ENCODE measurements around the gene GTPBP2.
"Not testable (repeated sequence)": the region's sequence is repeated elsewhere in the genome, so short reads cannot be mapped to it uniquely, and the experiment has no call there.

The GTPBP2 gene, protein sequence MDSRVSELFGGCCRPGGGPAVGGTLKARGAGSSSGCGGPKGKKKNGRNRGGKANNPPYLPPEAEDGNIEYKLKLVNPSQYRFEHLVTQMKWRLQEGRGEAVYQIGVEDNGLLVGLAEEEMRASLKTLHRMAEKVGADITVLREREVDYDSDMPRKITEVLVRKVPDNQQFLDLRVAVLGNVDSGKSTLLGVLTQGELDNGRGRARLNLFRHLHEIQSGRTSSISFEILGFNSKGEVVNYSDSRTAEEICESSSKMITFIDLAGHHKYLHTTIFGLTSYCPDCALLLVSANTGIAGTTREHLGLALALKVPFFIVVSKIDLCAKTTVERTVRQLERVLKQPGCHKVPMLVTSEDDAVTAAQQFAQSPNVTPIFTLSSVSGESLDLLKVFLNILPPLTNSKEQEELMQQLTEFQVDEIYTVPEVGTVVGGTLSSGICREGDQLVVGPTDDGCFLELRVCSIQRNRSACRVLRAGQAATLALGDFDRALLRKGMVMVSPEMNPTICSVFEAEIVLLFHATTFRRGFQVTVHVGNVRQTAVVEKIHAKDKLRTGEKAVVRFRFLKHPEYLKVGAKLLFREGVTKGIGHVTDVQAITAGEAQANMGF

DNA sequence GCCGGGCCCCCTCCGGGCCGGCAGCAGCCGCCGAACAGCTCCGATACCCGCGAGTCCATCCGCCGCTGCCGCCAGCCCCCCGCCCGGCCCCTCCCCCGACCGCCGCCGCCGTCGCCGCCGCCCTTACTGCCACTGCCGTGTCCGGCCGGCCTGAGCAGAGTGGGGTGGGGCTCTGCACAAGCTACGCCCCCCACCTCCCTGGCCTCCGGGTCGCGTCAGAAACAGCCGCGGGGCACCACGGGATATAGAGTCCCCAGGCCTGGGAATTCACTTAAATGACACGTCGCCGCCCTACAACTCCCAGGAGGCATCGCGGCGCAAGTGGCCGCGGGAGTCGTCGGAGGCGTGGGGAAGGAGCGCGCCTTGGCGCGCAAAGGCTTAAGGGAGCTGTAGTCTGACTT, at the start of gene GTPBP2:
Gene GTPBP2 (minus strand): TSS at position 161 of the 401 bp plus-strand sequence. CDS start 102 bp downstream, at position 59.
- peak; percentile 96 for DNase-seq

DNA sequence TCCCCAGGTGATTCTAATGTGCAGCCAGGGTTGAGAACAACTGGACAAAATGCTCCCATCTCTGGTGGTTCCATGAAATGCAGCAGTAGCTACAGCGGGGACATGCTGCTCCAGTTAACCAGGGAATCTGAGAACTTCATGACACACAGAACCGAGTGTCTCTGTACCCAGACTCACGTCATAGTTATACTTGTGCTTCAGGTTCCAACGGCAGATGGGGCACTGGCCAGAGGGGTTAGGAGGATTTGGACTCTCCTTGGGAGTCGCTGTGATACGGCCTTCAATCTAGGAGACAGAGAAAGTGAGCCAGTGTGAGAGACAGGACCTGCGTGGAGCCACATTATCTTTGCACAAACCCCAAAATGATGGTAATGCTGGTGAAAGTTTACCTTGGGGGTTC, 49.3 kb upstream of the GTPBP2 start:
- DNase-seq, result no peak

DNA sequence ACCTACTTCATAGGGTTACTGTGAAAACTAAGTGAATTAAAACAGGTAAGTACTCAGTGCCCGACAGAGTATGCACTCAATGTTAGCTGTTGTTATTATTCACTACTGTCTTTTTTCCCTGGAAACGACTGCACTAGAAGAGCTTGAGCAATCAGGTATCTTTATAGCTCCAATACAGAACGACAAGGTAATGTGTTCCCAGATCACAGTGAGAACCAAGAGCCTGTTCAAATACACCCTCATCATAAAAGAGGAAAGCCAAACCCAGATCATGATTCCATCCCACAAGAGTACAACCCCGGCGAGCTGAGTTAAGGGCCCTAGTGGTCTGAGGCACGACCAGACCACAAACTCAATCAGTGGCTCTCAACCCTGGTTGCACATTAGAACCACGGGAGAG, 48.7 kb upstream of the GTPBP2 start:
- no peak for DNase-seq

DNA sequence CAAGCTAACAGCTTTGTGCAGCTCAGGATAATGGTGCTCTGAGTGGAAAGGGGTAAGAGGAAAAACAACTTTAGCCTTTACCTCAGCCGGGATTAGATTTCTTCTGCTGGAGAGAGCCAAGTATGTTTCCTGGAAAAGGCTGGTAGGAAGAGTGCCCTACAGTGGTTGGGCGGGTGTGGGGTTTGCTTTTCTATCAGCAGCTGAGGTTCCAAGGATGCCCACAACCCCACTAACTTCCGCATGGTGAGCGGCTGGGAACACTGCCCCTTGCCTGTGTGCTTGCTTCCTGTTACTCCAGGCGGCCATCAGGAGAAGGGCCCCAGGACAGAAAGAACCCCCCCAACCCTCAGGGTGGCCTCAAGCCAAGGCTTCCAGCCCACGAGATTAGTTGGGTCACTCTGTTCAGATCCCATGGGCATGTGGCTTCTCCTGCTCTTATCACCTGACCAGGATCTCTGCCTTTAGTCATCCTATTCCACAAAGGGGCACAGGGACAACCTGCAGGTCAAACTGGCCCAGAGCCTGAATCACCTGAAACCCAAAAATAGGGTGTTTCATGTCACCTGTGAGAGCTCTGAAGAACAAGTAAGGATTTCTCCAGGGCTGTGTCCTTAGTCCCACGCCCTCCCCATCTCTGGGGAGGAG, 48.0 kb upstream of the GTPBP2 start:
- DNase-seq, result no peak

DNA sequence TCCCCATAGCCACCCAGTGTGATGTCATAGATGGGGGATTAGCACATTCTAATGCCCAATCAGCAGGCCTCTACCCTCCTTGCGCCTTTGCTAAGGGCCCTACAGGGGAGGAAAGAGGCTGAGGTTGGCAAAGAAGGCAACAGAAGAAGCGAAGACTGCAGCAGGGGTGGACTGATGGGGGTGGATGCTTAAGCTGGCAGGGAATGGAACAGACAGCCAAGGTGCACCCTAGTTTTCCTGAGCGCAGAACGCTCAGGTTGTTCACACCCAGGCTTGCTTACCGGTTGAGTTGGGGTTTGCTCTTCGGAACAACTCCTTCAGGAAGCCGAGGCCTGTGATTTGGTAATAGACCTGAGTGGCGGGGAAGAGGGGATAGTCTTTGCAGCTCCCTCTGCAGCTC, 45.9 kb upstream of the GTPBP2 start:
- DNase-seq, result no peak

DNA sequence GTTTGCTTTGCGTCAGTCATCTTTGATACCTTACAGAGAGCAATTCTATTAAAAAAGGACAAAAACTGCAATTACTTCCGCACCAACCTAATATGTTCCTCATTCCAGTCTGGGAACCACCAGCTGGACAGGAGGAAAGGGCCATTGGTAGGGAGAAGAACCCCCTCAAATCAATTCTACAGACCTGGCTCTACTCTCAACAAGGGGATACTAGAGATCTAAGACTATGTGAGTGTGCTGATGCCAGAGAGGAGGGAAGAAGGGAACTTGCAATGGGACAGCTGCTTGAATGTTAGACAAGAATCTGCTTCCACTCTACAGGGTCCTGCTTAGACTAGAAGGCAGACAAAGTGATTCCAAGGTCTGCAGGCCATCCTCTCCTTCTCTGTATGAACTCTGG, 45.2 kb upstream of the GTPBP2 start:
- DNase-seq, result no peak

DNA sequence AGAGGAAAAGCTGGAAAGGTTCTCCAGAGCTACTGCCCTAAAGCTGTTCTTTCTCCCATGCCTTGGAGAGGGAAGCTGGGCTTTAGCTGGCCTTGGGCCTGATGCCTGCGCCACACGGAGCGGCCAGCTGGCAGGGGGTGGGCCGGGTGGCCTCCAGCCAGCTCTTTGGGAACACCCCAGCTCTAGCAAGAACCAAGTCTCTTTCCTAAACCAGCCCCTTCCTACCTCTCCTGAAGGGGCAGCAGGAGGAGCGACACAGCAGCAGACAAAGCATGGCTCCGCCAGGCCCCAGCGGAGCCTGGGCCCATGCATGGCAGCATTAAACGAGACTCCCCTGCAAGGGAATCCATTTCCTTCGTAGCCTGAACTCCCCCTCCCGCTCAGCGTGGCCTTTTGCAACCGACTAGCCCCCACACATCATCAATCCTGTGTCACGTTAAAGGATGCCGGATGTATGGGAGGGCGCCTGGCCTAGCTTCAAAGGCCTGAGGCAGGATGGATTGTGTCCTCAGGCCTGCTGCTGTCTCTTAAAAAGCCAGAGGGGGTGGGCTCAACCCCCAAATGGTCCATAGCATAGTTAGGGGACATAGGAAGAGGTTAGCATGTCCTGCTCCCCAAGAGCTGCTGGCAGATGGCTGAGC, 44.5 kb upstream of the GTPBP2 start:
- DNase-seq, result no peak

DNA sequence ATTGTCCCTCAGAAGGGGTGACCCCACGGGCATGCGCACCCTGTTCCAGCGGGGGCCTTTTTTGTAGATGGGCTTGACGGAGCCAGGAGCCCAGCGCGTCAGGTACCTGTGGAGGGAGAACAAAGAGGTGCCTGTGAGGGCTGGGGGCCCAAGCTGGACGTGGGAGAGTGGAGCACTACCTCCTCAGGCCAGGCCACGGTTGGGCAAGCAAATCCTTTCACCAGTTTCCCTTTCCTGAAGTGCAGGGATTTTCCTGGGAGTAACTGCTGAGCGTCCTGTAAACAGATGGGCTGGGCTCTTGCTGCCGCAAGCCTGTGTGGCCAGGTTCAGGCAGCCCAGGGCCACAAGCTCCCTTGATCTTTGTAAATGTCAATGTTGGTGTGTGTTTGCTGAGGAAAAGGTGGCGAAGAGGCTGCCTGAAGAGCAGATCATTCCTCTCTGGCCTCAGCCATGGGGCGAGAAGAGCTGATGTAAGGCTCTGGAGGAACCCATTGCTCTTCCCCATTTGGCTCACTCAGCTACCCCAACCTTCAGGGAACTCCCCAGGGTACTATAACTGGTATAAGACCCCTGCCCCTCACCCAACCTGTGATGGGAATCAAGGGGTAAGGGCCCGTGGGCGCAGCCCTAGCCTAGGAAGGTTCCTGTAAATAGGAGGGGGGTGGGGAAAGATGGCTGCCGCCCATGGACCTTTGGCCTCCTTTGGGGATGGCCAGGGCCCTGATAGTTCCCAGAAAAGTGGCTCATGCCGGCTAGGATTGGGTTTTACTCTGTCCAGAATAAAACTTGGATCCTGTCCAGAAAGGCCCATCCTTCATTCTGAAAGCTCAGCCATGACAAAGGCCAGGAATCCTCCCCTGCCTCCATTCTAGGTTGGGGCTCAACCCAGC, 43.0 kb upstream of the GTPBP2 start:
- DNase-seq, result no peak

DNA sequence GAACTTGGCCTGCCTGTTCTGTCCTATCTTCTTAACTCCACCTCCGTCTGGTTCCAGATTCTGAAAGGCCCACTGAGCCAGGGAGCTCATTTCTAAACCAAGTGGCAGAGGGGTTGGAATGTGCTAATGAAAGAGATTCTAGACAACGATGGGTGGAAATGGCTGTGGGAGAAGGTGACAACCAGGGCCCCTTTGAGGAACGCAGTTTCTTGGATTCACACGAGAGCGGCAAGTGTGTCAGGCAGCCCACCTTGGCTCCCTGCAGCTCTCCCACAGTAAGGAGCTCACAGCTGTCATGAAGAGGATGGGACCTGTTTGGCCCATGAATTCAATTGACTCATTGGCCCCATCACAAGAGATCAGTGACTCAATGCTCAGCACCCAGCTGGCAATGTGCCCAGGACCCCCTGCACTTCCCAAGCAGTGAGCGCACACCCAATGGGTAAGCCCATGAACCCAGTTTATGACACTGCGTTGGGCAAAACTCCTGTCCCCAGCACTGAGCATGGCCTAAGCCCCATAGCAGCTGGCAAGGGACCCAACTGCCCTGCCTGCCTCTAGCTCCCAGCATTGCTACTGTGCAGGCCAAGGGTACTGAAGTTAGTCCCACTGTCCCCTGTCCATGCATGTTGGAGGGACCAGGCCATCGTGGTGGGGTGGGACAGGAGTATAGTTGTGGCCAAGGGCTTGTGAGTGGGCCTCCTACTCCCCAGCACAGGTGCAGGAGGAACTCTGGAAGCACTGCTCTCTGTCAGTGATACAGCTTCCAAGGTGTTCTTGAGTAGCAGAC, 42.1 kb upstream of the GTPBP2 start:
- no peak for DNase-seq

DNA sequence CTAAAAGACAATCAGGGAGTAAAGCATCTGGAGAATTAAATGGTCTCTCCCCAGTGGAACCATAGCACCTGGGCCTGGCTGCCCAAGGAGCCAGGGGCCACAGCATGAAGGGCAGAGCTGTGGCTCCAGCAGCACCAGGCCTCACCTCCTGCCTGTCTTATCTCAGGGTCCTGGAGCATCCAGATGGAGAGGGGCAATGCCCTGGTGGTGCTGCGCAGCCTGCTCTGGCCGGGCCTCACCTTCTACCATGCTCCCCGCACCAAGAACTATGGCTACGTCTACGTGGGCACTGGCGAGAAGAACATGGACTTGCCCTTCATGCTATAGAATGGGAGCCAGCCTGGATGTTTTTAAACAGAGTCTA, 41.5 kb upstream of the GTPBP2 start:
- DNase-seq, result no peak

DNA sequence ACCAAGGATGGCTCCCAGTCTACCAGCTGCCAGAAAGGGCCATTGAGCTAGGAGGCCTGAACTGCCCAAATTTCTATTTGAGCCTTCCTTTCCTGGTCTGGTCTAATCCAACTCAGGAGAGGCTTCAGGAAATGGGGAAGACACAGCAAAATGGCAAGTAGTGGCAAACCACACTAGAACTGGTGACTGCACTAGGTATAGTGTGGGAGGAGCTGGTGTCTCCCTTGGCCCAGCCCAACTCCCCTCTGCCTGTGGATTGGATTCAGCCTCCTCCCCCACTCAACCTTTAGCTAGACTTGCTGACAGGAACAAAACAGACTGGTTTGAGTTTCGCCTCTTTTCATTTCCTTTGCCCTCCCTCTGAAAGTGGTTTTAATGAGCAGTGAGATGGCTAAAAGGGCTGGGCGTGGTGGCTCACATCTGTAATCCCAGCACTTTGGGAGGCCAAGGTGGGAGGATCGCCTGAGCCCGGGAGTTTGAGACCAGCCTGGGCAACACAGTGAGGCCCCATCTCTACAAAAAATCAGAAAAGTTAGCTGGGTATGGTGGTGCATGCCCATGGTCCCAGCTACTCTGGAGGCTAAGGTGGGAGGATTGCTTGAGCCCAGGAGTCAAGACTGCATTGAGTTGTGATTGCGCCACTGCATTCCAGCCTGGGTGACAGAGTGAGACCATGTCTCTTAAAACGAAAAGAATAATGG, 41.0 kb upstream of the GTPBP2 start:
- DNase-seq, result no peak

DNA sequence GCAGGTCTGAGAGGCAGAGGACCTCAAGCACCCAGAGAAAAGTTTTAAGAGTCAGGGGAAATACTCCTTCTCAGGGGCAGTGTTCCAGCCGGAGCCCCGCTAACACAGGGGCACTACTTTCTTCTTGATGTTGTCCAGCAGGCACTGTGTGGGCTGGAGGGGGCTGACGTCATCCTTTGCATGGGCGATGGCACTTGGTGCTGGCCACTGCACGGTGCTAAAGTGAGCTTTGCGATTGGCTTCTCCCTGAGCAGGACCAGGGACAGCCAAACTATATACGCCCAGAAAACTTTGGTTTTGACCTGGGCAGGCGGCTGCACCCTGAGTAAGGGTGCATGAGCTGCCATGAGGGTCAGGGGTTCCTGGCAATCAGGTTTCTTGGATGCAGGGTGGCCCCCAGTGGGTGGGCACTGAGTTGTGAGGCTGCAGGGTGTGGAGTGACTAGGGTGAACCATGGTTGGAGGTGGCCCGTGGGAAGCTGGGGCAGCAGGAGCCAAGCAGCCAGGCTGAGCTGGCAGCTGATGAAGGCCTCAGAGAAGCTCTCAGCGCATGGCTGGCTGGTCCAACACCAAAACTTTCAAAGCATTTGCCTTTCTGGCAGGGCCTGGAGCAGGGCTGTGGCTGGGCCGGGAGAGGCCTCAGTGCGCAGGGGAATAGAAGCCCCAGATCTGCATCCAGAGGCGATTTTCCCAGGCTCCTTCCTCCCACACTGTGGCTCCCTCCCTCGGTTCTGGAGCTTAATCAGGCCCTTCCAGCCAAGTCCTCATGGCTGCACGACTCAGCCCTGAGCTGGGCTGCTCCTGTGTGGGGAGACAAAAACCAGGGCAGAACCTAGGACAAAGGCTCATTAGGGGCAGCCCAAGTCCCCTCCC, 40.2 kb upstream of the GTPBP2 start:
- no peak for DNase-seq

DNA sequence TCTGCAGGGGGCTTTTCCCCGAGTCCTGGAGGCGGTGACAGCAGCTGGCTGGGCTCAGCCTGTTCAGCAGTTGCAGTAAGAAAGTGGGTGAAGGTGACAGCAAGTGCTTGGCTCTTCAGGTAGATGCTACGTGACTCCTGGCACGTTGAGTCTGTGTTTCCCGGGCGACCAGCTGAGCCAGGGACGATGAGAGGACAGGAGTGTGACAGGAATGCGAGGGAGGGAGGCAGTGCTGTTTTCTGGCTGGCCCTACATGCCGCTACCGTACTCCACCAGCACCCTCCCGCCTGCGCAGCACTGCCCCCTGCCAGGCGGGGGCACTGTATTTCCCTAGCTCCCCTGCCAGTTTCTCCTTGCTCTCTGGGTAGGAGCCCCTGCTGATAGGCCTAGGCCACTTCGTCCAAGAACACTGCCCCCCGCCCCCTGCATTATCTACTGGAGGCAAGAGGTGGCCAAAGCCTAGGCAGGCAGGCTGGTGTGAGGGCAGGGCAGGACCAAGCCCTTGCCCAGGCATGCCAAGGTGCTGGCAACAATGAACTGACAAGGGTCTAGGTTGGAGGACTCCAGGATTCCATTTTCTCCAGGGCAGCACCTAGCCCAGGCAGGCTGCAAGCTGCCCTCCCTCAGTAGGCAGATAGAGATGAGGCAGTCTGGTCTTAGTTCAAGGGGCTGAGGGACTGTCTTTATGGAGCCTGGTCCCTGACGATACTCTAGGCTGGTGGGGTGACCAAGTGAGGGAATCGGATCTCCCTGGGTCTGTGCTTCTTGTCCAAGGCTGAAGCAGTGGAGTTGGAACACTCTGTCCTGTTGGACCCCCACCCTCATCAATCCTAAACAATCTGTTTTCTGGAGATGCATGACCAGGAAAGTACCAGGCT, 39.3 kb upstream of the GTPBP2 start:
- peak; percentile 52 for DNase-seq

DNA sequence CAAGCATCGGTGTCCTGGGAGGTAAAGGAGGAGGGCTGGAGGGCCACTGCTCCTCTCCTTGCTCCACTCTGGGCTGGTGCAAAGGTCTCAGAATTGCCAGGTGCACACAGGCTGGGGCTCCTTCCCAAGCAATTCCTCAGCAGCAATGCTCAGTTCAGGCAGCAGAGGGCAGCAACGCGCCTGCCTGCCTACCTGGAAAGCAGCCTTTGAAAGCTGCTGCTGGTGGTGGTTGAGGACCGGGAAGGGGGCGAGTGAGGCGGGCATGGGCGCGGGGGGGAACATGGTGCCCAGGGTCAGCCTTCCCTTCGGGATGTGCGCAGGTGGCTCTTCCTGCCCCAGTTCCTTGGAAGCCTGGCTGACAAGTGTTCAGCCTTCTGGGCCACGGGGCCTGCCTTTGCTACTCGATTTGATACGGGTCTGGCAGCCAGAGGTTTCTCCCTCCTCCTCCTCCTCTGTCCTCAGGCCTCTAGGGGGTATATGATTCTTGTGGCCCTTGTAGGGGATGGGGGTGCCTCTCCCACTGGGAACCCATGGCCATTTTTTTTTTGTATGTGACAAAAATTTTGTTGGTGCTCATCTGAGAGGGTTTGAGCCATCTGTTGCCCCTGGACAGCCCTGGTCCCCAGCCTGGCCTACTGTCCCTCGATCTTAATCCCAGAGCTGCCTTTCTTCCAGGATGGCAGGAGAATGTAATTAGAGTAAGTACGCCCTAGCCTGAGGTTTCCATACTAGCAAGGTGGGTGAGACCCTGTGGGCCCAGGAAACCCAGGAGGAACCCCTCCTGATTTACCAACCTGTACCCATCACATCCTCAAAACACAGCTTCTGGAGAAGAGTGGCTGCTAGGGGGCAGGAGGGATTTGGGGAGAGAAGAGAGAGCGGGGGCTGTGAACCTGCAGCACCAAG, 38.4 kb upstream of the GTPBP2 start:
- peak; percentile 84 for DNase-seq

DNA sequence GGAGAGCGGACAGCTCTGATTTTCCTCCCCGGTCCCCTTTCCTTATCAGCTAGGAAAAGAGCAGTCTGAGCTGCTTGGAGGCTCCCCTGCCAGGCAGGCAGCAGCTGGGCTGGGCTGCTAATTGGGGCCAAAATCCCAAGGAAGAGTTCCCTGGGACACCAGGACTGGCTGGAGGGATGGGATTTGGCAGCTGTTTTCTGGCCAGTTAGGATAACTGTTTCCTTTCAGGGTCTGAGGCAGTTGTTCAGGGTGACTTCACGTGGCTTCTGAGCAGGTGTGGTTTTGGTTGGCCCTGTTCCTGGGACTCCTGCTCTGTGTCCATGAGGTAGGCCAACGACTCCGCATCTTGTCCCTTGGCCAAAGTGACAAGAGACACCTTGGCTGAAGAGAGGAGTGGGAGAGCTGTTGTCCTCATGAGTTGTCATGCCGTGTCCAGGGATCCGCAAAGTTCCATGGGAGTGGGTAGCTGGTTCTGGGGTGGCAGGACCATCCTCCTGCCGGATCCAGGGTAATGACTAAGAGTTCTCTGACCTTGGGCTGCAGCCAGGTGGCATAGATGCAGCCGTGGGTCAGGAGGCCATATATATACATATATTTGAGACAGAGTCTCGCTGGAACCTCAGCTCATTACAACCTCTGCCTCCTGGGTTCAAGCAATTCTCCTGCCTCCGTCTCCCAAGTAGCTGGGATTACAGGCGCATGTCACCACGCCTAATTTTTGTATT, 37.3 kb upstream of the GTPBP2 start:
- no peak for DNase-seq

DNA sequence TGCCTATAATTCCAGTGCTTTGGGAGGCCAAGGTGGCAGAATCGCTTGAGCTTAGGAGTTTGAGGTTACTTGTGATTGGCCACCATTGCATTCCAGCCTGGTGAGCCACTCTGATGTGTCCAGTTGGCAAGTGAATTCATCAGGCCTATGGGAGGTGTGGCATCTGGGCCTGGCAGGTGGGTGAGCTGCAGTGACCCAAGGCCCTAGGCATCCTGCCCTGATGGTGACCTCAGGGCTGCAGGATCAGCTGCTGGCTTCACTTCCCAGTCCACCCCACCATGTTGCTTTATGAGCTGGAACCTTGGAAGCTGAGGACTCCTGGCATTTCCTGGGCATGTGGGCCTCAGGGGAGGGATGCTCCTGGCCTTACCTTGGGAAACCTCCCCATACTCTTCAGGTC, 36.3 kb upstream of the GTPBP2 start:
- DNase-seq, result no peak

DNA sequence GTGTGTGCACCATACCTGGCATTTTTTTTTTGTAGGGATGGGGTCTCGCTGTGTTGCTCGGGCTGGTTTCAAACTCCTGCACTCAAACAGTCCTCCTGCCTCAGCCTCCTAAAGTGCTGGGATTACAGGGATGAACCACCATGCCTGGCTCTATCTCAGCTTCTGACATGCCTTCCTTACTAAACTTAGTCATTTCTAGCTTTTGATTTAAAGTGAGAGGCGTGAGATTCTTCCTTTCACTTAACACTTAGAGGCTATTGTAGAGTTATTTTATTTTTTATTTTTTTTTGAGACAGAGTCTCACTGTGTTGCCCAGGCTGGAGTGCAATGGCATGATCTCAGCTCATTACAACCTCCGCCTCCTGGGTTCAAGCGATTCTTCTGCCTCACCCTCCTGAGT, 33.9 kb upstream of the GTPBP2 start:
- DNase-seq, result not testable (repeated sequence)

All from CD4-positive, alpha-beta T cell treated with Interleukin-6 for 4 hours (primary cell).